ENCODE results near the gene STX4.

The STX4 gene, protein sequence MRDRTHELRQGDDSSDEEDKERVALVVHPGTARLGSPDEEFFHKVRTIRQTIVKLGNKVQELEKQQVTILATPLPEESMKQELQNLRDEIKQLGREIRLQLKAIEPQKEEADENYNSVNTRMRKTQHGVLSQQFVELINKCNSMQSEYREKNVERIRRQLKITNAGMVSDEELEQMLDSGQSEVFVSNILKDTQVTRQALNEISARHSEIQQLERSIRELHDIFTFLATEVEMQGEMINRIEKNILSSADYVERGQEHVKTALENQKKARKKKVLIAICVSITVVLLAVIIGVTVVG

DNA sequence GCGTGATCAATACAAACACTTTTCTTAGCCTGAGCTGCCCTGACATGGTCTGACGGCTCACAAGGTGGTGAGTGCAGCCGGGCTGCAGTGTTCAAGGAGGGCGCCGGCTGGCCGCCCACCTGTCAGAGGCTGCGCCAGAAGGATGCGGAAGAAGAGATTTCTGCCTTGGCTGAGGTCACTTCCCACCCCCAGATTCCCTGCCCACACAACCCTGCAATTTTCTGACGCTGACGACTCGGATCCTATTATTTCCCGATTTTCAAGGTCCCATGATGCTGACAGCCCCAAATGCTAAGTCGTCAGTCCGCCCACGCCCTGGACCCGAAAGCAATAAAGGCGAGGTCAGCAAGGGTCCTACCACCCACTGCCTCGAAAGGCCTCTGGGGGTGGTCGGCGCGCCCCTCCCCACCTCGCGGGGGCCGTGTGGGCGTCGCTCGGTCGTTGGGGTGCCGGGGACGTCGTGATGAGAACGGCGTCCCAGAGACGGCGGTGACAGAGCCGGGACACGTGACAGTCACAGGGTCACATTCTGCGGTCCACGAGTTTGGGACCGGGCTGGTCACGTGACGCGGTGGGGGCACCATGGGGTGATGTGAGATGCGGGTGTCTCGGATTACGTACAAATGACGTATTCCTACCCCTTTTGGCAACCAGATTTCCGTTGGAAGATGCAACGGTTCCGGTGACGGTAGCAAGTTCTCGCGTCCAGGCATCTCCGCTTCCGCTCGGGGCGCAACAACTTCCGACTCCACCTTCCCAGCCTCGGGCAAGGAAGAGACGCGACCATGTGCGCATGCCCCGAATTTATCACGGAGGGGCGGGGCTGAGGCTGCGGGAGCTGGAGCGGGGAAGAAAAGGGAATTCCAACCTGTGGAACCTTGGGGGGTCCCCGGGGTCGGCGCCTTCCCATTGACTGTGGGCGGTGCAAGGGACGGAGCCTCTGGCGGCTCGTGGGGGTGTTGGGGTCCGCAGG is at the start of gene STX4:
Gene STX4 (plus strand): TSS at position 823 of the 973 bp plus-strand sequence. CDS start 248 bp downstream, outside the sequence.
- in situ Hi-C loops (cut with MboI; ENCODE audit: low sequenced_read_pairs) = no loop called here

DNA sequence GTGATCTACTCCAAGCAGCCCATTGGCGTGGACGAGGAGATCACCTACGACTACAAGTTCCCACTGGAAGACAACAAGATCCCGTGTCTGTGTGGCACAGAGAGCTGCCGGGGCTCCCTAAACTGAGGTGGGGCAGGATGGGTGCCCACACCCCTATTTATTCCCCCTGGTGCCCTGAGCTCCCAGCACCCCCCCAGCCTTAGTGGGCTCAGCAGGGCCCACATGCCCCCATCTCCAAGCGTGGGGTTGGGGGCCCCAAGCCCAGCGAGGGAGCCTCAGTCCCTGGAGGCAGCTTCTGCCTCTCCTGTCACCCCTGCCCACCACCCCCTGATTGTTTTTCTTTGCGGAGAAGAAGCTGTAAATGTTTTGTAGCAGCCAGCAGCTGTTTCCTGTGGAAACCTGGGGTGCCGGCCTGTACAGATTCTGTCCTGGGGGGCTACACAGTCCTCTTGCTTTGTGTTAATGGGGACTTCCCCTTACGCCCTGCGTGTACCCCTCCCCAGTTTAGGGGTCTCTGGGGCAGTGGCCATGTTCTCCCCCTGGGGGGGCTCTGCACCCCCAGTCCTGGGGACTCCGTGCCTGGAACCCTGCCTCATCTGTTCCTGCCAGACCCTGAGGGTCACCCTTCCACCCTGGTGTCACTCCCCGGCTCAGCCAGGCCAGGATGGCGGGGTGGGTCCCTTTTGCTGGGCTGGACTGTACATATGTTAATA is 49.3 kb upstream of the STX4 start:
- in situ Hi-C loops (cut with MboI; ENCODE audit: low sequenced_read_pairs) = loop anchor here (25.0 kb wide), 1 partner anchor 478 kb away; the partner anchor contains the start of genes ARMC5 and TGFB1I1

DNA sequence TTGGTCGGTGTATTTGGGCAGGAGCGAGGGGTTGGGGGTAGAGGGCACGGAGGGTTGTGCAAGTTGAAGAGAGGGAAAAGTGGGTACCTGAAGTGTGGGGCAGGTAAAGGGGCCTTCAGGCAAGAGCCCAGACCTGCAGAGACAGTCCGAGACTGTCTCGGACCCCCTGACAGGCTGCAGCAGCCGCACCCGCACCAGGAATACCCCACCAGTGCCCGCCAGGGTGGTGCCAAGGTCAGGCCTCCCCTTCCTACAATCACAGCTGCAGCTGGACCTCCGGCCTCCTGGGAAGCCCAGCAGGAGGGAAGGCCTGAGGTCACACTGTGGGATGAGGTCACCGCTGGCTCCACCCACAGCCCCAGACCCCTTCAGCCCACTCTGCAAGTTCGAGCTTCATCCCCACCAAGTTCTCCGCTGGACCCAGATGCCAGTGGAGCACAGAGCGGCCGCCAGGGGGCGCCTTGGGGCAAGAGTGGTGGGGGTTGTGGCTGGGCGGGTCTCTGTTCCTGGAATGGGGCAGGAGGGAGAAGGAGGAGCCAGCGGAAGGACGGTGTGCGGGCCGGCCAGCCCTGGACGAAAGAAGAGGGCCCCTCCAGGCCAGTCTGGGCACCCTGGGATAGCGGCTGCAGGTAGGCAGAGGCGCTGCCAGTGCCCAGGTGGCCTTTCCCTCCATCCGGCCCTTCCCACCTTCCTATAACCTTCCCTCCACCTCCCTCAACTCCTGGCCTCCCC is 48.5 kb upstream of the STX4 start, which contains the start of gene HSD3B7:
Gene HSD3B7 (plus strand): TSS at position 539 of the 732 bp plus-strand sequence. CDS start 452 bp downstream, outside the sequence.
- in situ Hi-C loops (cut with MboI; ENCODE audit: low sequenced_read_pairs) = loop anchor here (25.0 kb wide), 1 partner anchor 477 kb away; the partner anchor contains the start of genes ARMC5 and TGFB1I1

DNA sequence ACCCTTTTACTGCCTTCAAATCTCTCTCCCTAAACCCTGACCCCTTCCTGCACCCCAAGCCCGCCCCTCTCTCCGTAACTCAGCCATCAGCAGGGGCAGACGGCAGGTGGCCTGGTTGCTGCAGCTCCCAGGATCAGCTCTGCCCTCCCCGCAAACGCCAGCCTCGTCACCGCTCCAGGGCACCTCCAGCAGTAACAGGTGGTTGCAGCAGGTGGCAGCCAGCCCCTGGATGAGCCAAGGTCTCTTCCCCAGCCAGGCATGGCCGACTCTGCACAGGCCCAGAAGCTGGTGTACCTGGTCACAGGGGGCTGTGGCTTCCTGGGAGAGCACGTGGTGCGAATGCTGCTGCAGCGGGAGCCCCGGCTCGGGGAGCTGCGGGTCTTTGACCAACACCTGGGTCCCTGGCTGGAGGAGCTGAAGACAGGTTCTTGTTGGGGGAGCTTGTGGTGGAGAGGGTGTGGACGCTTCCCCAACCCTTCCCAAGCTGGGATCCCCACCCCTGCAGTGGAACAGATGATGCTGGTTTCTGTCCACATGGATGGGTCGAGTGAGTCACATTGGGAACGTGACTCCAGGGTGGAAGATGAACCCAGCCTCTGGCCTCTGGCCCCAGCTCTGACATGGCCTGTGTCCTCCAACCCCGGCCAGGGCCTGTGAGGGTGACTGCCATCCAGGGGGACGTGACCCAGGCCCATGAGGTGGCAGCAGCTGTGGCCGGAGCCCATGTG is 47.8 kb upstream of the STX4 start:
- in situ Hi-C loops (cut with MboI; ENCODE audit: low sequenced_read_pairs) = loop anchor here (25.0 kb wide), 1 partner anchor 477 kb away; the partner anchor contains the start of genes ARMC5 and TGFB1I1

DNA sequence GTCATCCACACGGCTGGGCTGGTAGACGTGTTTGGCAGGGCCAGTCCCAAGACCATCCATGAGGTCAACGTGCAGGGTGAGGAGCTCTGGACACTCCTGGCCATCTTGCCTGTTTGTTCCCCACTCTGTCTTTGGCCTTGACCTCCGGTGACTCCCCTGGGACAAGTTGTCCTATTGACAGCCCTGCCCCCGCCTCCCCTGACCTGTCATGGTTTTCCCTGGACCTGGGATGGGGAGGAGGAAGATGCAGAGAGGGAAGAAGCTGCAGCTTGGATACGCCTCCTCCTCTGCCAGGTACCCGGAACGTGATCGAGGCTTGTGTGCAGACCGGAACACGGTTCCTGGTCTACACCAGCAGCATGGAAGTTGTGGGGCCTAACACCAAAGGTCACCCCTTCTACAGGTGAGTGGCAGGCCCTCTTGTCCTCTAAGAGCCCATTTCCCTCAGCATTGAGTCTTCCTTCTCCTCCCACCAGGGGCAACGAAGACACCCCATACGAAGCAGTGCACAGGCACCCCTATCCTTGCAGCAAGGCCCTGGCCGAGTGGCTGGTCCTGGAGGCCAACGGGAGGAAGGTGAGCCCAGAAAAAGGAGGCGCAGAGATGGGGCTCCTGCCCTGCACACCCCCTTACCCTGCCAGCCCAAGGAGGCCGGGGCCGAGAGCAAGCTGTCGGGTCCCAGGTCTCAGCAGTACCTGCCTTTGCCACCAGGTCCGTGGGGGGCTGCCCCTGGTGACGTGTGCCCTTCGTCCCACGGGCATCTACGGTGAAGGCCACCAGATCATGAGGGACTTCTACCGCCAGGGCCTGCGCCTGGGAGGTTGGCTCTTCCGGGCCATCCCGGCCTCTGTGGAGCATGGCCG is 47.0 kb upstream of the STX4 start:
- in situ Hi-C loops (cut with MboI; ENCODE audit: low sequenced_read_pairs) = loop anchor here (25.0 kb wide), 1 partner anchor 476 kb away; the partner anchor contains the start of genes ARMC5 and TGFB1I1

DNA sequence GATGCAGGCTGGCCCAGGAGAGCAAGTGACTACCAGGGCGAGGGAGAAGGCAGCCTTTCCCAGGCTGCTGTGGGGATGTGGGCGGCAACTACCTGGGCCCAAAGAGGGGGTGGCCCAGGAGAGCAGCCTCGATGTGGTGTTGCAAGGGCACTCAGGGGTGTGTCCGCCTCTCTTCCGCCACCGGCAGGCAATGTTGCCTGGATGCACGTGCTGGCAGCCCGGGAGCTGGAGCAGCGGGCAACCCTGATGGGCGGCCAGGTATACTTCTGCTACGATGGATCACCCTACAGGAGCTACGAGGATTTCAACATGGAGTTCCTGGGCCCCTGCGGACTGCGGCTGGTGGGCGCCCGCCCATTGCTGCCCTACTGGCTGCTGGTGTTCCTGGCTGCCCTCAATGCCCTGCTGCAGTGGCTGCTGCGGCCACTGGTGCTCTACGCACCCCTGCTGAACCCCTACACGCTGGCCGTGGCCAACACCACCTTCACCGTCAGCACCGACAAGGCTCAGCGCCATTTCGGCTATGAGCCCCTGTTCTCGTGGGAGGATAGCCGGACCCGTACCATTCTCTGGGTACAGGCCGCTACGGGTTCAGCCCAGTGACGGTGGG is 45.7 kb upstream of the STX4 start:
- in situ Hi-C loops (cut with MboI; ENCODE audit: low sequenced_read_pairs) = loop anchor here (25.0 kb wide), 1 partner anchor 475 kb away; the partner anchor contains the start of genes ARMC5 and TGFB1I1

DNA sequence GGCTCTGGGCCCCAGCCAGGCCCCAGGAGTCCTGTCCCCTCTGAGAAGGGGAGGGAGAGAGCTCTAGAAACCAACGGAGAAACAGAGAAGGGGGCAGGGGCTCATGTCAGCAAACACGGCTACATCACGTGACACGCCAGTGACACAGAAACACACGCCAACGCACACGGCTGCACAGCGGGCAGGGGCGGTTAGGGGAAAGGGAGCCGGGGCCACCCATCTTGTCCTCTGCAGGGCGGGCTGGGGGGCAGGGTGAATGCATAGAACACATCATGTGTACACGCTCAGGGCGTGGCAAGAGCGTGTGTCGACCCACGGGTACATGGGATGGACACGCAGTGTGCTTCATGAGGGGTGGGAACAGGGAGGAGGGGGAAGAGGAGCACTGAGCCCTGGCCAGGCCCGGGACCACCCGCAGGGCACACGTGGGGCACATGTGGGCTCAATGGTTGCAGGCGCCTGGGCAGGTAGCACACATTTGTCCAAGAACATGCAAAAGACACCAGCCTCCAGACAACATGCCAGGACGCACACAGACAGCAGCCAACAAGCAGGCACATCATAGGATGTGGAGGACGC is 43.8 kb upstream of the STX4 start:
- in situ Hi-C loops (cut with MboI; ENCODE audit: low sequenced_read_pairs) = loop anchor here (25.0 kb wide), 1 partner anchor 473 kb away; the partner anchor contains the start of genes ARMC5 and TGFB1I1

DNA sequence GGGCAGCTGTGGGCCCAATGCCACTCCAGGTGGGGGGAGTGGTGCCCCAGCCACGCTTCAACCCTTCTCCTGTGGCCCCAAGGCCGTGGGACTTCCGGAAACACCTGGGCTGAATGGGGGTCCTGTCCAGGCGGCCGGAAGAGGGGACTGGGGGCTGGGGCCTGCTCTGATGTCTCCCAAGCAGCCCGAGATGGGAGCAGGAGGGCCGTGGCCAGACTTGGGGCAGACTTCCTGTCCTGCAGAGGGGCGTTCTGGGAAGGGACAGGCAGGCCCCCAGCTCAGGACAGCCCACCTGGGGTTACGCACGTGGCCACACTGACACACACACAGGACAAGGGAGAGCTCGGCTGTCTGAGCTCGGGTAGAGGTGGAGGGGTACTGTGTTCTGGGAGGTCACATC is 43.3 kb upstream of the STX4 start:
- in situ Hi-C loops (cut with MboI; ENCODE audit: low sequenced_read_pairs) = loop anchor here (25.0 kb wide), 1 partner anchor 472 kb away; the partner anchor contains the start of genes ARMC5 and TGFB1I1

DNA sequence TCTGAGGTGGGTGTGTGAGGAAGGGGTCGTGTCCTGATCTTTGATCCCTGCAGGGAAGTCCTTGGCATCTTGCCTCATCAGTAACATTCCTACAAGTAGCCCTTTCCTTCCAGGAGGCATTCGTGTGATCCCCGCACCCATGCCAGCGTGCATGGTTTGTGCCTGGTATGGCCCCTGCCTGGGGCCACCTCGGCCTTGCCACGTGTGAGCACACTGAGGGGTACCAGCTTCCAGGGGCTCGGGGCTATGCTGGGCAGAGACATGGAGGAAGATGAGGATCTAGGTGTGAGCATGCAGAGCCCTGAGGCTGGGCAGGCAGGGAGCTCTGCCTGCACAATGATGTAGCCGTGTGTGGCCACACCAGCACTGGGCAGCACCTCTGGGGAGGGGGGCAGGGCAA is 42.3 kb upstream of the STX4 start:
- in situ Hi-C loops (cut with MboI; ENCODE audit: low sequenced_read_pairs) = loop anchor here (25.0 kb wide), 1 partner anchor 471 kb away; the partner anchor contains the start of genes ARMC5 and TGFB1I1

DNA sequence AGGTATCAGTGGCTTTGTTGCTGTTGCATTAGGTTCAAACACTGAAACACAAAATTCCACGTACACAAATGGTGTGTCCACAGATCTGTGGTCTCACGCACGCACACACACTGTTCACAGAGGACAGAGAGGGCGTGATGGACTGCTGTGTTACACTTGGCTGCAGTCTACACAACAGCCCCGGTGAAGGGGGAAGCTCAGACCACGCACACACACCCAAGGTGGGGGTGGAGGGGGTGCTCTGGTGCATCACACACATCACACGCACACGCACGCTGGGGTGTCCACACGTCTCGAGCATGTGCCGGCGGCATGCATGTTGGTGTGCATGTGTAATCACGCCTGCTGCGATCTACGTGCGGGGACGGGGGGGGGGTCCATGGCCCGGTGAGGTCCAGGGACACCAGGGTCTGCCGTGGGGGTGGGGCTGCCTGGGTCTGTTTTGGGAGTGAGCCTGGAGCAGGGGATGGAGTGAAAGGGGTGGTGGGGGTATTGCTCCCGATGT is 41.0 kb upstream of the STX4 start:
- in situ Hi-C loops (cut with MboI; ENCODE audit: low sequenced_read_pairs) = loop anchor here (25.0 kb wide), 1 partner anchor 470 kb away; the partner anchor contains the start of genes ARMC5 and TGFB1I1

DNA sequence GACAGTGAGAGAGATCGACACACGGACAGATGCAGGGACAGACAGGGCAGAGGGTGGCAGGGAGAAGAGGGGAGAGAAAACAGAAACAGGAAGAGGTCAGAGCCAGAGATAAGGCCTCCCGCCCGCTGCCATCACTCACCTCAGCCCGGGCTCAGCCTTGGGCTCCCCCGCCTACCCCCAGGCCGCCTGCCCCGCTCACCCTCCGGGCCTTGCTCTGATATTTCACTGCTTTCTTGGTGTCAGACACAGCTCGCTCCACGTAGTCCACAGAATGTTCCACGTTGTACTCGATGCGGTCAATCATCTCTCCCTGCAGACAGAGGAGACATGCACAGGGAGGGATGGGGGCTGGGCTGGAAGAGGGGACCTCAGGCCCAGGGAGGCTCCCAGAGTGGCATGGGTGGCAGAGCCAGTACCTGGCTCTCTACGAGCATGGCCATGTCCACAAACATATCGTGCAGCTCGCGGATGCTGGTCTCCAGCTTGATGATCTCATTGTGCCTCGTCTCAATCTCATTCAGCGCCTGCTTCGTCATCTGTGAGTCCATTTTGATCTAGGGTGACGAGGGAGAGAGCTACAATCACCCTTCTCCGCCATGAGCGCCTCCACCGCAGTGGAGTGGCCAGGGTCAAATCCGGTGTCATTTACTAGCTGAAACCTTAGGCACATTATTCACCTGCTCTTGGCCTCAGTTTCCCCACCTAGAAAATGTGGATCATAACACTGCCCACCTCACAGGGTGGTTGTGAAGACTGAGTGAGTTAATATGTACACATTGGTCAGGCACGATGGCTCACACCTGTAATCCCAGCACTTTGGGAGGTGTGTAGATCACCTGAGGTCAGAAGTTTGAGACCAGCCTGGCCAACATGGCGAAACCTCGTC is 40.2 kb upstream of the STX4 start:
- in situ Hi-C loops (cut with MboI; ENCODE audit: low sequenced_read_pairs) = loop anchor here (25.0 kb wide), 1 partner anchor 469 kb away; the partner anchor contains the start of genes ARMC5 and TGFB1I1

DNA sequence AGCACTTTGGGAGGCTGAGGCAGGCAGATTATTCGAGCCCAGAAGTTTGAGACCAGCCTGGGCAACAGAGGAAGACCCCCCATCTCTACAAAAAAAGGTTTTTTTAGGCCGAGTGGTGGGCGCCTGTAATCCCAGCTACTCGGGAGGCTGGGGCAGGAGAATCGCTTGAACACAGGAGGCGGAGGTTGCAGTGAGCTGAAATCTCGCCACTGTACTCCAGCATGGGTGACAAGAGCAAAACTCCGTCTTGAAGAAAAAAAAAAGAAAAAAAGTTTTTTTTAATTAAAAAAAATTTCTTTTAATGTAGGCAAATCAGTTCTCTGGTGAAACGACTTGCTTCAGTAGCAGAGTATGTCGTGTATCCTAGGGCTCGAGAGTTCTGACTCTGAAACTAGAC is 37.4 kb upstream of the STX4 start:
- in situ Hi-C loops (cut with MboI; ENCODE audit: low sequenced_read_pairs) = loop anchor here (25.0 kb wide), 1 partner anchor 466 kb away; the partner anchor contains the start of genes ARMC5 and TGFB1I1

DNA sequence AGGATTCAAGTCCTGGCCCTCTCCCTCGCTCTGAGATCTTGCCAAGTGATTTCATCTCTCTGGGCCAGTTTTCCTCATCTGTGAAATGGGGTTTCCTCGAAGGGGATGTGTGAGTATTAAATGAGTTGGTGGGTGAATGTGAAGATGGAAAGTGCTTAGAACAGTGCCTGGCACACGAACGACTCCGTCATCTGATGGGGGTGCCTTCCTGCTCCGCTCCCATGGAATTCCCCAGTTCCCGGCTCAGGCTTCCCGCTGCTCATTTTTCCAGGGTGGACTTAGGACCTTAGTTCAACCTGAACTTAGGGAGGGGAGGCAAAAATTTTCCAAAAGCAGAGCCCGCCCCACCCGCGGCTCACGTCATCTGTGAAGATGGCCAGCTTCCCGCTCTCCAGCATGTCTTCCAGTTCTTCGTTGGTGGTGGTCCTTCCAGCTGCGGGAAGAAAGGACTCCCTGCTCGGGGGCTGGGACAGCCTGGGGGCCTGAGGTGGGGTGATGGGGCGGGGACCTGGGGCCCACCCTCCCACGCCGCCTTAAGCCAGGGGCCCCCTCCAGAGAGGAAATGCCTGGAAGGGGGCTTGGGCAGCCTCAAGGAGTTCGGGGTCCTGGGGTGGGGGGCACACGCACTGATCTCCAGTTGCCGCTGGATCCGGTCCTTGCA is 36.9 kb upstream of the STX4 start:
- in situ Hi-C loops (cut with MboI; ENCODE audit: low sequenced_read_pairs) = loop anchor here (25.0 kb wide), 1 partner anchor 466 kb away; the partner anchor contains the start of genes ARMC5 and TGFB1I1

DNA sequence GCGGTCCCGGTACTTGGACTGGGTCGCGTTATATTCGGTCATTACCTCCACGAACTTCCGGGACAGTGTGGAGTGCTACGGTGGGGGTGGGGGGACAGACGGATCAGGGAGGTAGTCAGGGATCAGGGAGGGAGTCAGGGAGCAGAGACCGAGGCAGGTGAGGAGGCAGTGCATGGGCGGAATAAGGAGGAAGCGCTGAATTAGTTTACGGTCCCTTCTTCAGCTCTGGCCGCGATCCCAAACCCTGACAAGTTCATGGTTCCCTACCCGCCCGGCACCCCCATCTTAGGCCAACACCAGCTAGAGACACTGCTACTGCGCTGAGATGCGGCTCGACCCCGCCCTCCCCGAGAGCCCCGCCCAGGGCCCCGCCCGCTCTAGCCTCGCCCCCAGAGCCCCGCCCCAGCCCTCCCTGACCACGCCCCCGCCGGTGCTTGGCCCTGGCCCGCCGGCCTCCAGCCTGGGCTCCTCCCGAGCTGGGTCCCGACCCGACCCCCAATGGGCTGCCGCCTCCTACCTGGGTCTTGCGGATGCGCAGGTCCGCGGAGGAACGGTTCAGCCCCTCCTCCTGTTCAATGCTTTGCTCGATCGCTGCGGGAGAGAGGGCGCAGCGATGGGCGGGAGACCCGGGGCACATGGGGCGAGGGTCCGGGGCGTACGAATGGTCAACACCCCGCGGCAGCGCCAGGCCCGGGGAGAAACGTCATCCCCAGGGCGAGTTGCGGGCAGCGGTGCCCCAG is 36.2 kb upstream of the STX4 start:
- in situ Hi-C loops (cut with MboI; ENCODE audit: low sequenced_read_pairs) = loop anchor here (25.0 kb wide), 1 partner anchor 465 kb away; the partner anchor contains the start of genes ARMC5 and TGFB1I1
